ENCODE measurements around the gene RIC1.
"Not testable (repeated sequence)": the region's sequence is repeated elsewhere in the genome, so short reads cannot be mapped to it uniquely, and the experiment has no call there.

The RIC1 gene

GRCh38 chr9:5735072-5735471, 106.2 kb downstream of the RIC1 start:
- DNase-seq, result no peak

DNA sequence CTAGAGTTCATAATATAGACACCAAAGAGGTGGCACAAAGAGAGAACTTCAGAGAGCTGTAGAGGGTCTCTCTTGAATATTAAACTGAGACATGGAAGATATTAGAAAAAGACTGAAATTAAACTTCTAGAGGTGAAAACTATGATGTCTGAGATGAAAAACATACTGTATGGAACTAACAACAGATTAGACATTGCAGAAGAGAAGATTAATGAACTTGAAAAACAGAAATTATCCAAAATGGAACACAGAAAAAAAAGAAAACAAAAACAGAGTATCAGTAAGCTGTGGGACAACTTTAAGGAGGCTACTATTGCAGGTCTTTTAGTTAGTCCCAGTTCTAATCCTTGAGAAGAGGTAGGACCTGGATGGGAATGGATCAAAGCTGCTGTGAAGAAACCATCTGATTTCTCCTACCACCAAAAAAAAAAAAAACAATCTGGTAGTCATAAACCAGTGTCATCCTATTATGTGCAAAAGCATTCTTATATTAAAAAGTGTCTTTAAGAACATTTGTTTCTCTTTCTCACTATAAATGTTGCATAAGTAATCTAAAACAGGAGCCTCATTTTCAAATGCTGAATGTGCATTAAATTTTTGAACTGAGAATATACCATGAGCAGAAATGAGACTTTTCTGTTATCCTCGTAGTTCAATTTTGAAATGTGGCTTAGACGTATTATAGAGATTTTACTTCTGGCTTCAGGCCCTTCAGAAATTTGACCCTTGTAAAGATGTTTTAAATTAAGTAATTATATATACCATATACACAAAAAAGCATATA, 107.8 kb downstream of the RIC1 start:
- DNase-seq, result no peak

- DNase-seq, result no peak
These were observed 114.2 kb downstream of the RIC1 start for GRCh38 chr9:5743109-5743508.

GRCh38 chr9:5748438-5748837, 119.5 kb downstream of the RIC1 start:
- DNase-seq, result no peak

DNA sequence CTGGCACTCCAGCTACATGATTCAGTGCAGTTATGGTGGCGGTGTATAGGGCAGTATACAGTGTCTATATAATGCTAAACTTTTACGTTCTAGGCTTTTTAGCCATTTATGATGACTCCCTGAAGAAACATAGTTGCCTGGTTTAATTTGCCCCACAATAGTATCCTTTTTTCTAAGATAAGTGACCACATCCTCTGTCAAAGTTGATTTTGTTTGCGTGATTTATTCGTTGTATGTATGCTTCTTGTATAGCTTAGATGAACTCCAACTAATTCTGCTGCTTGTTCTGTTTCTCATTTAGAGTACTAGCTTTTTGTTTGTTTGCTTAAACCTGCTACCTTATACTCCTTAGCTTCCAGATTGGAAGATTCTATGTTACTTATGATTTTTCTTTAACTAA, 120.4 kb downstream of the RIC1 start:
- no peak for DNase-seq

GRCh38 chr9:5750569-5750968, 121.7 kb downstream of the RIC1 start:
- no peak for DNase-seq

- no peak for DNase-seq
These were observed 127.7 kb downstream of the RIC1 start for GRCh38 chr9:5756633-5757032.

GRCh38 chr9:5760338-5760737, 131.4 kb downstream of the RIC1 start:
- DNase-seq, result no peak

DNA sequence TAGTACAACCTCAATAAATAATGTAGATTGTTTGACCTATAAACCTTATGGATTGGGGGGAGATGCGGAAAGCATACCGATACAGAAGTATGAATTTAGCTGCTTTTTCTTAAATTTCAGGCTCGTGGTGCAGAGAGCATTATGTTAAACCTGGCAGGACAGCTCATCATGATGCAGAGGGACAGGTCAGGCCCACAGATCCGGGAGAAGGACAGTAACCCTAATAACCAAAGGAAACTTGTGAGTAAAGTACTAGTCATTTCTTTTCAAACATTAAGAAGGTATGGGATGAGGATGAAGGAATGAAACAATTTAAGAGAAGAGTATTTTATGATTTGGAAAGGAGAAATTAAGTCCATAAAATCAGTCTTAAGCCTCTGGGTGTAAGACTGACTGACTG, 133.5 kb downstream of the RIC1 start:
- DNase-seq, result no peak

DNA sequence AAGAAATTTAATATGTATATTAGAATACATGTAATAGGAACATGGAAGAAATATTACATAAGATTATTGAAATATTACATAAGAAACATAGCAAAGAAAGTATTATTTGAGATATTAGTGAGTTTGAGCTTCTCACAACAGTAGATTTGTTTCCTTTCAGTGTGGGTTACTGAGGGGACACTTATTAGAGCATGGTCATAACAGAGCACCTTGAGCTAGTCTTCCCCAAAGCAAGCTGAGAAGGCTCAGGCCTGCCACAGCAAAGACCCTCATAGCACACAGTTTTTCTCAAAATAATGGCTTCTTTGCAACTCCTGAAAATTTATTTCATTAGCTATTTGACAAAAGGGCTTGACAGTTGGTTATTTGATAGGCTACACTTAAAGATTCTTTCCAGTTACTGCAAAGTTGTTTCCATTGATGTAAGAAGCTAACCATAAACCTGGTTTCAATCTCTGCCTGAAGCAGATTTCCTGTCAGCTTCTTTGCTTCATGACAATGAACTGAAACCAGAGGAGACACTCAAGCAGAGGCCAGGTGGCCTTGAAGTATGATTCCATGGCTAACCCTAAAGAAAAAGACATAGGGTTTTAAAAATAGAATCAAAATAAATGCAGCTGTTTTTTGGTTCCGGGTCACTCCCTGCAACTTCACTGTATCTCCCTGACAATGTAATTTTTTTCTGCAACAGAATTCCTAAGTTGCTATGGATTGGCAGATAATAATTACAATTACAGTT, 135.4 kb downstream of the RIC1 start:
- DNase-seq, result no peak

DNA sequence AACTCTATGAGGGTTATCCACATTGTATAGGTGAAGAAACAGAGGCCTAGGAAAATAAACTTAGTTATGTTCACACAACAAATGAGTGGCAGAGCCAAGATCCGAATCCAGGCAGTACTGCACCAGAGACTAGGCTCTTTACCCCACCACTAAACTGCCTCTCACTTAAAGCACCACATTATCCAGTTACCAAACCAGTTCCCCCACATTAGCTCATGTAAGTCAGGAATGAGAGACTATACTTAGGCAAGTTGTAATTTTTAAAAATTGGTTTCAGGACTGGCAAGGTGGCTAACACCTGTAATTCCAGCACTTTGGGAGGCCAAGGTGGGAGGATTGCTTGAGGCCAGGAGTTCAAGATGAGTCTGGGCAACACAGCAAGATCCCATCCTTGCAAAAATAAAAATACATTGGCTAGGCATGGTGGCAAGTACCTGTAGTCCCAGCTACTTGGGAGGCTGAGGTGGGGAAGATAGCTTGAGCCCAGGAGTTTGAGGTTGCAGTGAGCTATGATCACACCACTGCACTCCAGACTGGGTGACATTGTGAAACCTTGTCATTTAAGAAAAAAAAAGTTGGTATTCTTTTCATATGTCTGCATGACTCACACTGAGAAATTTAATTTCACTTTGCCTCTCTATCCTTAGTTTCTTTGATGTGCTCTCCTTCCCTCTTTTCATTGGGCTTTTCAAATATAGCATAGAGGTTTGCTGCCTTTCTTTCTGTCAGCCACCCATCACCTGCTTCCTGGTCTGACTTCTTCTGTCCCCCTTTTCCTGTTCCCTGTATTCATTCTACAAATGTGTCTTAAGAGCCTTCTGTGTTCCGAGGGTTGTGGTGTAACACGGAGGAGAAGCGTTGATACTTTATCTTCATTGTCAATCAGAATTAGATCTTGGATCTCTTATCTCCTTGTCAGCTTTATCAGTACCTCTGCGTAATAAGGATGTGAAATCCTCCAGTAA, 139.3 kb downstream of the RIC1 start:
- no peak for DNase-seq

DNA sequence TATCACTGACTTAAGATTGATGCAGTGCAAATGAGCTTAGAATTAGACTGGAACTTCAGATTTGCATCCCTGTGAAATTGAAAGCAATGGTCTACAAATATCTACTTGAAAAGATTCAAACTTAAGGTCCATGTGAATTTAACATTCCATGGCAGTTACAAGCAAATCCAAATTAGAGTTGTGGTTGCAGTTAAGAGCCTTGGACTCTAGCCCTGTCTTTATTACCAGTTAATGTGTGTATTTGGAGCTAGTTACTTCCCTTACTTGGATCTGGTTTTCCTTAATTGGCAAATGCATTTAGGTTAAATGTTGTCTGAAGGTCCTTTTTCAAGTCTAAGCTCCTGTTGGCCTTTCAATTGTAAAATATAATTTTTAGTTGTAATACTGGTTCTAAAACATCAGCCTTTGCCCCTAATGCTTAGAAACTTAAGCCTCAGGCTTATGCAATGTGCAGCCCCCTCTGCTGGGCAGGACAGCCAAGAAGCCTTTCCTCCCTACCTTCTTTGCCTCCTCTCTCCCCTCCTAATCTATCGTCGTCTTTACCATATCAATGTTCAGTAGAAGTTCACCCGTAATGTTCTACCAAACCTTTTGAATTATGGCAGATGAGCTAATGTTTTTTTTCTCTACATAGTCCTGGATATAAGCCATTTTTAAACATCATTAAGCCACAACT, 144.6 kb downstream of the RIC1 start:
- DNase-seq, result no peak

DNA sequence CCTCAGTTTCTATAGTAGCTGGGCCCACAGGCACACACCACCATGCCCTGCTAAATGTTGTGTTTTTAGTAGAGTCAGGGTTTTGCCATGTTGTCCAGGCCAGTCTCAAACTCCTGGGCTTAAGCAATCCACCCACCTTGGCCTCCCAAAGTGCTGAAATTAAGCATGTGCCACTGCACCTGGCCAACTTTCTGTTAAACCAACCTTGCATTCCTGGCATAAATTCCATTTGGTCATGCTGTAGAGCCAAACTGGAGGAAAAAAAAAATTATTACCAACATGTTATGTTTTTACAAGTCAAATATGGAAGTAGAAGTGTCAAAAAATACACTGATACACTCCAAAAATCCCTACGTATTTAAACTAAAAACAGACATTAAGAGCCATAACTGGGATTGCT, 149.9 kb downstream of the RIC1 start:
- DNase-seq, result no peak

GRCh38 chr9:5779705-5780218, 150.9 kb downstream of the RIC1 start:
- DNase-seq, result not testable (repeated sequence)

- DNase-seq, result not testable (repeated sequence)
These were observed 154.5 kb downstream of the RIC1 start for GRCh38 chr9:5783420-5783819.

- no peak for DNase-seq
These were observed 155.1 kb downstream of the RIC1 start for GRCh38 chr9:5783982-5784381.

DNA sequence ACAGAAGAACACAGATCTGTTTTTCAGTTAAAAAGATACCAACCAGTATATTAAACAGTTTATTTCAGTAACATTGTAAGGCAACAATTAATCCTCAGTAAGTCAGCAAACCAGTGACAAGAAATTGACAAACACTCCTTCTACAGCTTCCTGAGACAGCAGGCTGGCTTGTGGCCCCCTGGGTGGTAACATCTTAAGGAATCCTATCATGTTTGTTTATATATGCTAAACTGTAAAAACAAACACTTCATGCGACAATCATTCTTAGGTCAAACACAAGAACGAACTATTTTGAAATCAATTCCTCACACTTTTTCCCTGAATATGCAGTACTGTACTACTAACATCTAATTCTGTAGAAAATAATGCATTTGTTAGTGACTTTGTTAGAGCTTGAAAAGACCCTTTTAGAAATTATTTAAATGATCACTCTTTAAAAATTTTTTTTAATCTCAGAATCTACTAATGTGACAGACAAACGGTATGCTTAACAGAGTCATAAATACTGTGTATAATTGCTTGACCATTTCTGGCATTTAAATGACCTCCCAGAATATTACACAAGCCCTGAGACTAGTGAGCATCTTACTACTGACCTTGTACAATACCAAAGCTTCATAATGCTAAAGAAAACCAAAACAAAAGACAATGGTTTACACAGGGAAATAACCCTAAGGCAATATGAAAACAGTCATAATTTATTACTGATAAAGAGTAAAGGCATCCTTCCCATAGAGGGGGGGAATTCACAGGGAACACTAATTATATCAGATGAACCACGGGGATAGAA, 155.8 kb downstream of the RIC1 start:
- DNase-seq, result no peak

DNA sequence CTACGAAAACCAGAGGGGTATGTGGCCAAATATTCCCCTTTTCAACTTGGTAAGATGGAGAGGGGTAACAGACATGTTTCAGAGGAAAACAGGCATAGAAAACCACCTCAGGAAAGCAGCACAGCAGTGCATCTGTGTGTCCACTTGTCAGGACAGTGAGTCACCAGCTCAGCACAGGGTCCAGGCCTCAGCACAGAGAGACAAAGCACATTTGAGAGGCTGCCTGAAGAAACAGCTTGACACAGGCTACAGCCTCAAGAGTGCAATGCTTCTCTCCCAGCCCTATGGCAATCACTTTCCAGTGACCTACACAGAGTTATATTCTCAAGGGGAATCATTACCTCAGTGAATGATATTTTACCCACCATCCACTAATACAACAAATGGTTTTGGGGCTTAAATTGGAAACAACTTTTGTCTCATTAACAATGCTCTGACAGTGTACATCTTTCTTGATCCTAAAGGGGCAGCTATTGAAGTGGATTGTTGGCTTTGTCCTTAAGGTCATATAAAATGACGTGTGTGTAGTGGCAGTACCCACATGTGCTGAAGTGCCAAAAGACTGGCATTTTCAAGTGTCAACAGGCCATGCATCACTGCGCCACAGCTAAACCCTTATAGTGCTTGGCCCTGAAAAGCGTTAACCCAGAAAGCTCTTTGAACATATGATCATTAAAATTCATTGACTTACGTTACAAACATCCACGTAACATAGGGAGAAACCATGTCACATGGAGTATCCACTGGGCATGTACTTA, 157.6 kb downstream of the RIC1 start:
- DNase-seq, result no peak

DNA sequence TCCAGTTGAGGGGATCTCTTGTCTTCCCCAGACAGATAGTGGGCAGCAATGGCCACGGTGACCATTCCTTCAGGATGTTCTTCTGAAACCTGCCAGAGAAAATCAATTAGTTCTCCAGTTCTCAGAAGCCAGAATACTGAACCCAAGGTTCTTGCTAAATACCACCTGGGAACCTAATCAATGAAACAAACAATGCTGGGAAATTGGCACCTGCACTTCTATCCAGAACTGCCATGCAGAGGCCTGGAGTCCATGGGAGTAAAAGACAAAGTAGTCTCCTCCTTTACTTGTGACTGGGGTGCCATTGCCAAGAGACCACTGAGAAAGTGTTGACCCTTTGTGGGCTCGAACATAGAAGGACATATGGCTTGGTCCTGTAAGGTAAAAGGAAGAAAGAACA, 158.3 kb downstream of the RIC1 start:
- DNase-seq, result no peak

GRCh38 chr9:5787759-5788302, 158.9 kb downstream of the RIC1 start:
- no peak for DNase-seq

DNA sequence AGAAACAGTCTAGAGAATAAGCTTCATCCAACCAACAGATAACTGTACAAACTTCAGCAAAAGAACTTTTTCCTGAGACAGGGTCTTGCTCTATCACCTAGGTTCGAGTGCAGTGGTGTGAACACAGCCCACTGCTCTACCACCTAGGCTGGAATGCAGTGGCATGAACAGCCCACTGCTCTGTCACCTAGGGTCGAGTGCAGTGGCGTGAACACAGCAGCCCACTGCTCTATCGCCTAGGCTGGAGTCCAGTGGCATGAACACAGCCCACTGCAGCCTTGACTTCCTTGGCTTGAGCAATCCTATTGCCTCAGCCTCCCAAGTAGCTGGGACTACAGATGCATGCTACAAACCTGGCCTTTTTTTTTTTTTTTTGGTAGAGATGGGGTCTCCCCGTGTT, 160.6 kb downstream of the RIC1 start:
- DNase-seq, result no peak
